HUES6 (cell line): ENCODE data around the gene FN3K.

Experiments
- H3K27ac ChIP-seq: 2 replicates; pipeline ENCODE4 v1.7.0; 2013; ENCODE audit warnings: low read depth, mild to moderate bottlenecking, low read length, inconsistent platforms
- H3K27me3 ChIP-seq: 2 replicates; pipeline ENCODE4 v1.6.1; 2013; ENCODE audit warnings: low read length; ENCODE audit not compliant: control insufficient read depth, insufficient read depth
- H3K36me3 ChIP-seq: 2 replicates; pipeline ENCODE4 v1.6.1; 2013; ENCODE audit warnings: low read length; ENCODE audit not compliant: control insufficient read depth, insufficient read depth
- H3K4me1 ChIP-seq: 2 replicates; pipeline ENCODE4 v1.6.1; 2013; ENCODE audit warnings: low read length; ENCODE audit not compliant: control insufficient read depth, insufficient read depth
- H3K4me3 ChIP-seq: 2 replicates; pipeline ENCODE4 v1.5.1; 2013; ENCODE audit warnings: low read depth, low read length
- H3K9ac ChIP-seq: one replicate; pipeline ENCODE4 v1.6.1; 2013; ENCODE audit warnings: mild to moderate bottlenecking, low read length
- H3K9me3 ChIP-seq: 2 replicates; pipeline ENCODE4 v1.6.1; 2013; ENCODE audit warnings: low read depth, low read length; ENCODE audit not compliant: control insufficient read depth, insufficient read depth

Gene FN3K

DNA sequence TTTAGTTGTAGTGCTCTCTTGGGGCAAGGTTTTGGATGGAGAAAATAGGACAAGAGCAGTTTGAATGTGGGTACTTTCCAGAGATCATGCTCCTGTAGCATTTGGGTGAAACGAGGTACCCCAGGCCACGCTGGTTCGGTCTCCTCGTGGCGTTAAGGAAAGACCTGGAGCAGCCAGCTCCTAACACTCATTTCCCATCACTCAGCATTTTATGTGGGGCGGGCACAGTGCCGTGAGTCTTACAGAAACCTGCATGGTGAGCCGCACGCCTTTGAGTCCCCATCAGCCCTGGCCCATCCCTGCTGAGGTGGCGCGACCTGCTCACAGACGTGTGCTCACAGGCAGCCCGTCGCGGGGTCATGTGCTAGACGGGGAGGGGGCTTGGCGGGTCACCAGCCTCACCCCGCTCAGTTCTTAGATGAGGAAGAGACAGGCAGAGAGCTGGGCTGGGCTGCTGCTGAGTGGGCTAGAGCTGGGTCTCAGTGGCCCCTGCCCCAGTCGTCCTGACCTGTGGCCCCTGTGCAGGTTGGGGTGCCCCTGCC, 53.7 kb downstream of the FN3K start:
- Histone ChIP-seq H3K4me3 (no peak overlapping the region), H3K9me3 (no peaks in the 10 kb centered on the region), H3K27me3 (no peaks in the 10 kb centered on the region), H3K36me3 (peaks cover 48% of the 10 kb centered on the region), H3K4me1 (no peaks in the 10 kb centered on the region), H3K27ac (no peak overlapping the region), H3K9ac (no peak overlapping the region)

DNA sequence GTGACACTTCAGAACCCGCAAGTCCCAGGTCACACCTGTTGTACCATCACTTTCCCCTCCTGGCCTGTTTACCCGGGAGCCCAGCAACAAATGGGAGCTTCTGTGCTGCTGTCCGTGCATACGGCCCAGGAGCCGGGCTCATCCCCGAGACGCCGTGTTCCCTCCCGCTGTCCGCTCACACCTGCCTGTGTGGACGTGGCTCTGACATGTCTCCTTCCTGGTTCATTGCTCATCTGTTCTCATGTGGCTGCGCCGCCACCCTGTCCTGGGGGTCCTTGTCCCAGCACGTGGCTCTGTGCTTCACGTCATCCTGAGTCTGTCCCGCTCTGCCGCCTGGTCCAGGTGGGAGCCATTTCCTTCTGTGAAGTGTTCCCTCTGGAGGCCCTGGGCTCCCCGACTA, 54.4 kb downstream of the FN3K start:
- Histone ChIP-seq H3K9ac (no peak overlapping the region), H3K27ac (no peak overlapping the region), H3K36me3 (peaks cover 47% of the 10 kb centered on the region), H3K4me3 (no peak overlapping the region), H3K4me1 (no peaks in the 10 kb centered on the region), H3K27me3 (no peaks in the 10 kb centered on the region), H3K9me3 (no peaks in the 10 kb centered on the region)

DNA sequence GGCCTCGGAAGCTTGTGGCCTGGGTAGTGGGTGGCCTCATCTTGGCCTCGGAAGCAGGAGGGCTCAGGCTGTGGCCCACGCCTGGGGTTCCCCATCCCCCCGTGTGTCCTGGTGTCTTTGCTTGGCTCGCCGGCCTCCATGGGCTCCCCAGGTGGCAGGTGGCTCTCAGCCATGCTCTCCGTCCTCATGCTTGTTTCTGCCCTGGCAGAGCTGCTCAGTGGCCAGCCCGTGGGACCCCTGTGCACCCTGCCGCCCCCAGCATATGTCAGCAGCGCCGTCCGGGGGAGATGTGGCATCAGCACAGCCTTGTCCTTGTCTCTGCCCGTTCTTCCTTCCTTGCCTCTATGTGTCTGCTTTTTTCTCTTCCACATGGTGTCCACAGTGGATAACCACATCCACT, 55.0 kb downstream of the FN3K start:
- Histone ChIP-seq H3K27ac (no peak overlapping the region), H3K9me3 (no peaks in the 10 kb centered on the region), H3K36me3 (peaks cover 53% of the 10 kb centered on the region), H3K4me3 (no peak overlapping the region), H3K27me3 (no peaks in the 10 kb centered on the region), H3K4me1 (no peaks in the 10 kb centered on the region), H3K9ac (no peak overlapping the region)

DNA sequence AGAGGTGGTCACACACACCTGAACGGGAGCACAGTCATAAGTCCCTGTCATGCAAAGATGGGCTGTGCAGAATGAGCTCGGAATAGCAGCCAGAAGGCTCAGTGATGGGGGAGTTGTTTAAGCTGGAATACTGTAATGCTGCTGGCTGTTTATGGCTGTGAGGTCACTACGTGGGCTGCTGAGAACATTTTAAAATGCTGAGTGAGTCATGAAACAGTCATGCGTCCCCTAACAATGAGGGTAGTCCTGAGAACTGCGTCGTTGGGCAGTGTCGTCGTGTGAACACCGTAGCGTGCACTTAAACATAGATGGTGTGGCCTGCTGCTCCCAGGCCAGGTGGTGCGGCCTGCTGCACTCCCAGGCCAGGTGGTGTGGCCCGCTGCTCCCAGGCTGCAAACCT, 56.1 kb downstream of the FN3K start:
- Histone ChIP-seq H3K27ac (no peak overlapping the region), H3K4me3 (no peak overlapping the region), H3K9me3 (no peaks in the 10 kb centered on the region), H3K36me3 (peaks cover 57% of the 10 kb centered on the region), H3K4me1 (no peaks in the 10 kb centered on the region), H3K27me3 (no peaks in the 10 kb centered on the region), H3K9ac (no peak overlapping the region)

DNA sequence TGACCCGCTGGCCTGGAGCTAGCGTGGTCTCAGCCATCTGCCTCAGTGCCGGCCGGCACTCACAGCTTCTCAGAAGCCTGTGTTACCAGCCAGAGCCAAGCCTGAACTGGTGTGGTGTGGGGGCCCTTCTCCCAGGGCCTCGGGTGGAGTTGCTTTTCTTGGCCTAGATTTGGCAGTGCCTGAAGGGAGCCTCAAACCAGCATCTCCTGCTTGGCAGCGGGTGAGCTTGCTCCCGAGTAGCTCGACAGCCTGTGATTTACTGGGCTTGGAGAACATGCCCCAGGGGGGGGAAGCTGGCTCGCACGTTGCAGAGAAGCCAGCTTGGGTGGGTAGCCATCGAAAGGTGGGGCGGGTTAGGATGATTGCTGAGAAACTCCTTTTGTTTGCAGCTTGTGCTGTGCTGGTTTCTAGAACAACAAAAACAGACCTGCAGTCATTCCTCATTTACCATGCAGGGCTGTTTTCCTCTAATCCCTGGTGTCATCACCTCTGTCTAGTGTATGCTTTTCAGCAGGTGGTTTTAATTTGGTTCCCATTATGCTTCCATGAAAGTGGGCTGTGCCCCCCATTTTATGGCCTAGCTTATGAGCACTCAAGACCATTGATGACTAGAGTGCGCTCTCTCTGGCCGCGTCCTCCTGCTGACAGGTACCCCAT, 58.7 kb downstream of the FN3K start:
- H3K36me3 ChIP-seq, result peaks cover 56% of the 10 kb centered on the region
- H3K9ac ChIP-seq, result no peak overlapping the region
- H3K4me1 ChIP-seq, result no peaks in the 10 kb centered on the region
- H3K27ac ChIP-seq, result no peak overlapping the region
- H3K4me3 ChIP-seq, result no peak overlapping the region
- H3K27me3 ChIP-seq, result no peaks in the 10 kb centered on the region
- no peaks in the 10 kb centered on the region for H3K9me3 ChIP-seq

DNA sequence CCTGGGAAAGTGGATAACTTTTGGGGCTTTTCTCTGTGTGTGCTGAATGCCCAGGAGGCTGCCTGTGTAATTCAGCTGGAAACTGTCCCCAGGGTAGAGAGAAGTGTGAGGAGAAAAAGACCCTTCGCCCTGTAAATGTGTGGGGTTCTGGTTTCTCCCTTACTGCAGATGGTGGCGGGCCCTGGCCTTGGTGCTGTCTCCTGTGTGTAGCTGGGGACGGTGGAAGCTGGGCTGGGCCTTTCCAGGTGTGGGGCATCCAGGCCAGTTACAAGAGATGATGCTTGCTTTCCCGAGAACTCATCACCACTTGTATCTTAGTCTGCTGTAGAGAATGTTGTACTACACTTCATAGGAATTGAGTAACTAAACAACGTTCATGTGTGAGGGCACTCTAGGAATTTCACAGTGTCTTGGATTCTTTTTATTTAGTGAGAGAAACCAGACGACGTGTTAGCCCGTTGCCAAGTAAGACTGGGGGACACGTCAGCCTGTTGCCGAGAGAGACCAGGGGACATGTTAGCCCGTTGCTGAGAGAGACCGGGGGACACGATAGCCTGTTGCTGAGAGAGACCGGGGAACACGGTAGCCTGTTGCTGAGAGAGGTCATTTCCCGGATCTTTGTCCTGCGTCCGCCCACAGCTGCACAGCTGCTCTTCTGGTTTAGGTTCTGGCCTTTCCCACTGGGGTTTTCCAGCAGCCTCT, 59.5 kb downstream of the FN3K start:
- H3K9ac ChIP-seq, result no peak overlapping the region
- H3K4me1 ChIP-seq, result no peaks in the 10 kb centered on the region
- no peak overlapping the region for H3K27ac ChIP-seq
- H3K4me3 ChIP-seq, result no peak overlapping the region
- H3K36me3 ChIP-seq, result peaks cover 58% of the 10 kb centered on the region
- H3K9me3 ChIP-seq, result no peaks in the 10 kb centered on the region
- no peaks in the 10 kb centered on the region for H3K27me3 ChIP-seq

DNA sequence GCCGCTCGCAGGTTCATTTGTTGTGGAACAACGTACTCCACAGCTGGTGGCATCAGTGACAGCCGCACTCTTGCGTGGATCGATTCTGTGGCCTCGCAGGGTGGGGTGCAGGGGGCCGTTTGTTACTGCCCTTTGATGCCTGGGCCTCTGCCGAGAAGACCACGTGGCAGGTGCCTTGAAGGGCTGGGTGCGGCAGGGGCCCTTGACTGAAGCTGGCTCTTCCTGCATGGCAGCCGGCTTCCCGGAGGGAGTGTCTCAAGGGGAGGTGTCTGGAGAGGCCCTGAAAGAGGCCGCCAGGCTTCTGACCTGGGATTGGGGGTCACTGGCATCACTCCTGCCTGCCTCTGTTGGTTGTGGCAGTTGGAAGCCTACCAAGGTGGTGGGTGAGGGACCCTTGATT, 60.2 kb downstream of the FN3K start:
- no peak overlapping the region for H3K4me3 ChIP-seq
- H3K27ac ChIP-seq, result no peak overlapping the region
- H3K27me3 ChIP-seq, result no peaks in the 10 kb centered on the region
- H3K9ac ChIP-seq, result no peak overlapping the region
- 0 out of 2 replicates have a peak, but pooled peaks cover 7% of the 10 kb centered on the region for H3K9me3 ChIP-seq
- H3K36me3 ChIP-seq, result peaks cover 58% of the 10 kb centered on the region
- no peaks in the 10 kb centered on the region for H3K4me1 ChIP-seq

DNA sequence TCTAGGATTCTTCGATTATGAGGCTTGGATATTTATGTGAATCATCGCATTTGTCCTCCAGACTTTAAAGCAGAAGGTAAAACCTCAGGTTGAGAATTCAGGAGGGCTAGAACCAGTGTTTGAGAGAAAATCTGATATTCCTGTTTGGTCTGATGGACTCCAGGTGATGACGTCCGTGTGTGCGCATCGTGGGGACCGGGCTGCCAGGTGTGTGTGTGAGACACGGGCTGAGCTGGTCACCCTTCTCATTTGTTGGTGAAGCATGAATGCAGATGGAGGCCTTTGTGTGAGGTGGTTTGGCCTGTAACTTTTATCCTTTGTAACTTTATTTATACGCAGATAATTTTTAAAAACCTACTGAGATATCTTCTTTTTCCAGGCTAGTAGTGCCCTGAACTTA, 61.6 kb downstream of the FN3K start:
- Histone ChIP-seq H3K9me3 (peaks cover 16% of the 10 kb centered on the region), H3K4me1 (no peaks in the 10 kb centered on the region), H3K27ac (no peak overlapping the region), H3K9ac (no peak overlapping the region), H3K36me3 (peaks cover 61% of the 10 kb centered on the region), H3K27me3 (no peaks in the 10 kb centered on the region), H3K4me3 (no peak overlapping the region)

DNA sequence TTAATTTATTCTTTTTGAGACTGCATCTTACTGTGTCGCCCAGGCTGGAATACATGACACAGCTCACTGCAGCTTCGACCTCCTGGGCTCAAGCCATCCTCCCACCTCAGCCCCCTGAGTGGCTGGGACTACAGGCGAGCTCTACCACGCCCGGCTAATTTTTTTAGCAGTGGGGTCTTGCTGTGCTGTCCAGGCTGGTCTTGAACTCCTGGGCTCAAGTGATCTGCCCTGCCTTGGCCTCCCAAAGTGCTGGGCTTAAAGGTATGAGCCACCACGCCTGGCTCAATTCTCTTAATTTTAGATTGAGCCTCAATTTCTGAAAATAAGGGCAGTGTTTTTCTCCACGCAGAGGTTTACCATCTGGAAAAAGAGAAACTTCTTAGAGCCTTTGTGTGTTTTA, 63.3 kb downstream of the FN3K start:
- Histone ChIP-seq H3K9me3 (peaks cover 16% of the 10 kb centered on the region), H3K36me3 (peaks cover 54% of the 10 kb centered on the region), H3K27ac (no peak overlapping the region), H3K9ac (no peak overlapping the region), H3K27me3 (no peaks in the 10 kb centered on the region), H3K4me1 (no peaks in the 10 kb centered on the region), H3K4me3 (no peak overlapping the region)

DNA sequence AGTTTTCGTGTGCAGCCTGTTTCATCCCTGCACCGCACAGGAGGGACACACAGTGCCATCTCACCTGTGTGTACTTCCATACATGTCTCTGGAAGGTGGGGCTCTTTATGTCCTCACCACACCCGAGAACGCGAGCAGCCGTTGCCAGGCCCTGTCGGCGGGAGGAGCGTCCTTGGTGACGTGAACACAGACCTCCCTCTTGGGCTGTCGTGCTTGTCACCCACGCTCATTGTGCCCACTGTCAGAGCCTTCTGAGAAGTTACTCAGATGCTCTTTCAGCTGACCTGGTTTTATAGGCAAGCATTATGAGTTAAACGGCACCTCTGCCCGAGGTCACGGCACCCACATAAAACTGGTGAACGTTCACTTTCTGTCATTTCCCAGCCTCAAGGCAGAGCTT, 64.2 kb downstream of the FN3K start:
- no peak overlapping the region for H3K4me3 ChIP-seq
- peaks cover 51% of the 10 kb centered on the region for H3K36me3 ChIP-seq
- no peaks in the 10 kb centered on the region for H3K27me3 ChIP-seq
- H3K27ac ChIP-seq, result no peak overlapping the region
- peaks cover 16% of the 10 kb centered on the region for H3K9me3 ChIP-seq
- no peak overlapping the region for H3K9ac ChIP-seq
- no peaks in the 10 kb centered on the region for H3K4me1 ChIP-seq
